Activated CD4-positive, alpha-beta T cell treated with anti-CD3 and anti-CD28 coated beads, Interleukin-2, amount 10 ng/mL, durations not matched to agents 24 days and 14 days (primary cell): ENCODE data around the gene SCGN. TPM values are rescaled to one million over a fixed set of nuclear protein-coding genes. Genes with fewer than 3 reads are reported as not detected.

Source experiments
- DNase-seq: peaks from one replicate; pipeline ENCODE4 v3.0.0; 2022
- H3K27ac Mint-ChIP-seq: one replicate; pipeline ENCODE4 v1.8.0; 2022; ENCODE audit warnings: mild to moderate bottlenecking, mixed read lengths
- H3K27me3 Mint-ChIP-seq: one replicate; pipeline ENCODE4 v1.8.0; 2022; ENCODE audit warnings: mixed read lengths
- H3K36me3 Mint-ChIP-seq: one replicate; pipeline ENCODE4 v1.8.0; 2022; ENCODE audit warnings: low read depth, mild to moderate bottlenecking, mixed read lengths
- H3K4me1 Mint-ChIP-seq: one replicate; pipeline ENCODE4 v1.8.0; 2021; ENCODE audit warnings: mixed read lengths
- H3K4me3 Mint-ChIP-seq: one replicate; pipeline ENCODE4 v1.8.0; 2022; ENCODE audit warnings: mild to moderate bottlenecking, moderate library complexity, mixed read lengths
- H3K9me3 Mint-ChIP-seq: one replicate; pipeline ENCODE4 v1.8.0; 2021; ENCODE audit warnings: mixed read lengths
- intact Hi-C: fragments of 100-400 bp; cut with micrococcal nuclease; formaldehyde crosslinking; loops from one replicate; pipeline ENCODE4 v1.15.1; 2023
- total RNA-seq: library from RNA; stranded (reverse); gene quantifications from 2 replicates; pipeline ENCODE4 v1.2.3, GENCODE V29; 2022

SCGN gene
- total RNA-seq, 1 donor from 2014 or later, result not detected

- H3K27me3 Mint-ChIP-seq, result peaks cover 60% of the 10 kb centered on the region
- no peaks in the 10 kb centered on the region for H3K4me1 Mint-ChIP-seq
- H3K4me3 Mint-ChIP-seq, result no peak overlapping the region
- H3K9me3 Mint-ChIP-seq, result peaks cover 5% of the 10 kb centered on the region
- DNase-seq, result no peak
- no peaks in the 10 kb centered on the region for H3K36me3 Mint-ChIP-seq
- intact Hi-C loops, result no loop called here
- H3K27ac Mint-ChIP-seq, result no peak overlapping the region
Measured at GRCh38 chr6:25649611-25650010, 2.4 kb upstream of the SCGN start.

GRCh38 chr6:25655723-25656122 is 3.7 kb downstream of the SCGN start:
- intact Hi-C loops, result no loop called here
- H3K4me3 Mint-ChIP-seq, result no peak overlapping the region
- peaks cover 27% of the 10 kb centered on the region for H3K27me3 Mint-ChIP-seq

GRCh38 chr6:25659633-25660368 is 7.8 kb downstream of the SCGN start:
- Mint-ChIP-seq H3K4me3 (no peak overlapping the region), H3K36me3 (no peaks in the 10 kb centered on the region), H3K27ac (no peak overlapping the region), H3K9me3 (no peaks in the 10 kb centered on the region), H3K4me1 (no peaks in the 10 kb centered on the region), H3K27me3 (peaks cover 20% of the 10 kb centered on the region)
- intact Hi-C loops, result no loop called here
- no peak for DNase-seq

More at GRCh38 chr6:25655723-25656122, 3.7 kb downstream of the SCGN start:
- H3K36me3 Mint-ChIP-seq, result no peaks in the 10 kb centered on the region
- H3K4me1 Mint-ChIP-seq, result no peaks in the 10 kb centered on the region
- DNase-seq, result no peak
- no peak overlapping the region for H3K27ac Mint-ChIP-seq
- peaks cover 5% of the 10 kb centered on the region for H3K9me3 Mint-ChIP-seq

- Mint-ChIP-seq H3K27ac (no peak overlapping the region), H3K4me3 (no peak overlapping the region), H3K9me3 (no peaks in the 10 kb centered on the region), H3K27me3 (peaks cover 23% of the 10 kb centered on the region), H3K36me3 (no peaks in the 10 kb centered on the region), H3K4me1 (no peaks in the 10 kb centered on the region)
- DNase-seq, result no peak
- intact Hi-C loops, result no loop called here
Measured at GRCh38 chr6:25660512-25660911, 8.5 kb downstream of the SCGN start.

GRCh38 chr6:25661129-25661779 is 9.2 kb downstream of the SCGN start:
- Mint-ChIP-seq H3K4me3 (no peak overlapping the region), H3K27me3 (peaks cover 23% of the 10 kb centered on the region), H3K36me3 (no peaks in the 10 kb centered on the region), H3K4me1 (no peaks in the 10 kb centered on the region), H3K9me3 (no peaks in the 10 kb centered on the region), H3K27ac (no peak overlapping the region)
- intact Hi-C loops, result no loop called here
- DNase-seq, result no peak

- H3K9me3 Mint-ChIP-seq, result no peaks in the 10 kb centered on the region
- H3K27ac Mint-ChIP-seq, result no peak overlapping the region
- H3K36me3 Mint-ChIP-seq, result no peaks in the 10 kb centered on the region
- H3K4me1 Mint-ChIP-seq, result no peaks in the 10 kb centered on the region
- no peak overlapping the region for H3K4me3 Mint-ChIP-seq
- peaks cover 26% of the 10 kb centered on the region for H3K27me3 Mint-ChIP-seq
- DNase-seq, result no peak
- intact Hi-C loops, result no loop called here
Measured at GRCh38 chr6:25665455-25665854, 13.4 kb downstream of the SCGN start.

- no peak overlapping the region for H3K4me3 Mint-ChIP-seq
Measured at GRCh38 chr6:25669413-25669812, 17.4 kb downstream of the SCGN start.

GRCh38 chr6:25670208-25670607 is 18.2 kb downstream of the SCGN start:
- Mint-ChIP-seq H3K4me1 (no peaks in the 10 kb centered on the region), H3K9me3 (no peaks in the 10 kb centered on the region), H3K27me3 (peaks cover 14% of the 10 kb centered on the region), H3K4me3 (no peak overlapping the region), H3K36me3 (no peaks in the 10 kb centered on the region), H3K27ac (no peak overlapping the region)
- no peak for DNase-seq
- intact Hi-C loops, result no loop called here

More at GRCh38 chr6:25669413-25669812, 17.4 kb downstream of the SCGN start:
- intact Hi-C loops, result no loop called here
- peaks cover 18% of the 10 kb centered on the region for H3K27me3 Mint-ChIP-seq
- H3K36me3 Mint-ChIP-seq, result no peaks in the 10 kb centered on the region
- no peak for DNase-seq
- no peak overlapping the region for H3K27ac Mint-ChIP-seq
- H3K4me1 Mint-ChIP-seq, result no peaks in the 10 kb centered on the region
- H3K9me3 Mint-ChIP-seq, result no peaks in the 10 kb centered on the region

- intact Hi-C loops, result no loop called here
- Mint-ChIP-seq H3K27me3 (peaks cover 15% of the 10 kb centered on the region), H3K36me3 (no peaks in the 10 kb centered on the region), H3K4me1 (no peaks in the 10 kb centered on the region), H3K4me3 (no peak overlapping the region), H3K27ac (no peak overlapping the region), H3K9me3 (no peaks in the 10 kb centered on the region)
- no peak for DNase-seq
Measured at GRCh38 chr6:25670793-25671513, 18.9 kb downstream of the SCGN start.

GRCh38 chr6:25671652-25672051 is 19.6 kb downstream of the SCGN start:
- intact Hi-C loops, result no loop called here
- Mint-ChIP-seq H3K27ac (no peak overlapping the region), H3K27me3 (peaks cover 15% of the 10 kb centered on the region), H3K4me3 (no peak overlapping the region), H3K4me1 (no peaks in the 10 kb centered on the region), H3K36me3 (no peaks in the 10 kb centered on the region), H3K9me3 (no peaks in the 10 kb centered on the region)
- DNase-seq, result no peak

- H3K9me3 Mint-ChIP-seq, result no peaks in the 10 kb centered on the region
- DNase-seq, result no peak
- no peaks in the 10 kb centered on the region for H3K4me1 Mint-ChIP-seq
- H3K36me3 Mint-ChIP-seq, result no peaks in the 10 kb centered on the region
- intact Hi-C loops, result no loop called here
- H3K4me3 Mint-ChIP-seq, result no peak overlapping the region
- no peak overlapping the region for H3K27ac Mint-ChIP-seq
- H3K27me3 Mint-ChIP-seq, result peaks cover 16% of the 10 kb centered on the region
Measured at GRCh38 chr6:25675167-25675566, 23.2 kb downstream of the SCGN start.

- Mint-ChIP-seq H3K4me3 (no peak overlapping the region), H3K4me1 (no peaks in the 10 kb centered on the region), H3K36me3 (no peaks in the 10 kb centered on the region), H3K9me3 (no peaks in the 10 kb centered on the region), H3K27ac (no peak overlapping the region), H3K27me3 (peaks cover 16% of the 10 kb centered on the region)
- no peak for DNase-seq
- intact Hi-C loops, result no loop called here
Measured at GRCh38 chr6:25676775-25677174, 24.8 kb downstream of the SCGN start.

GRCh38 chr6:25681848-25682247 is 29.8 kb downstream of the SCGN start:
- H3K9me3 Mint-ChIP-seq, result no peaks in the 10 kb centered on the region
- no peak overlapping the region for H3K4me3 Mint-ChIP-seq
- no peak for DNase-seq
- no peaks in the 10 kb centered on the region for H3K4me1 Mint-ChIP-seq
- no peak overlapping the region for H3K27ac Mint-ChIP-seq
- intact Hi-C loops, result no loop called here
- no peaks in the 10 kb centered on the region for H3K36me3 Mint-ChIP-seq
- H3K27me3 Mint-ChIP-seq, result peaks cover 23% of the 10 kb centered on the region

- Mint-ChIP-seq H3K27me3 (peaks cover 23% of the 10 kb centered on the region), H3K4me3 (no peak overlapping the region), H3K9me3 (no peaks in the 10 kb centered on the region), H3K27ac (no peak overlapping the region), H3K36me3 (no peaks in the 10 kb centered on the region), H3K4me1 (no peaks in the 10 kb centered on the region)
- no peak for DNase-seq
- intact Hi-C loops, result no loop called here
Measured at GRCh38 chr6:25682324-25682723, 30.3 kb downstream of the SCGN start.
